Hepatocyte (in vitro differentiated cells): ENCODE data around the gene SLC35A1. TPM values are rescaled to one million over a fixed set of nuclear protein-coding genes. Genes with fewer than 3 reads are reported as not detected.

Source experiments
- polyA plus RNA-seq: library from polyadenylated mRNA; unstranded; fragments of >200 nt; fragmentation: Nextera tagmentation; extraction: Ambion mirVana; gene quantifications from 2 replicates; pipeline ENCODE4 v1.2.1, GENCODE V29; 2016
- small RNA-seq: library from RNA; depleted of rRNA; stranded (forward); fragments of <200 nt; gene quantifications from one replicate; pipeline ENCODE3, GENCODE V24; 2014
- total RNA-seq: library from RNA; depleted of rRNA; stranded (reverse); fragments of >200 nt; gene quantifications from 2 replicates; pipeline ENCODE4 v1.2.3, GENCODE V29; 2014

The SLC35A1 gene
- total and polyA plus RNA-seq, 2 experiments from 2014 or later: 28.3 to 30.3 TPM

Small RNA genes lying within 50 kb of the gene (small RNA-seq; reads per million reads assigned to genes)
- not detected for gene AL049697.2
- not detected for gene RNU6-444P

Other genes starting within 250 kb of the SLC35A1 start
- gene SMIM8, start 150.4 kb upstream of the SLC35A1 start, total RNA-seq: 9.5 and 9.8 TPM in 2 replicates
- 6.5 and 10.7 TPM in 2 replicates for gene SMIM8, start 150.4 kb upstream of the SLC35A1 start, polyA plus RNA-seq
- 0.07 TPM in 1 of 2 replicates, not detected in the other for gene GJB7, start 143.7 kb upstream of the SLC35A1 start, total RNA-seq
- gene GJB7, start 143.7 kb upstream of the SLC35A1 start, polyA plus RNA-seq: 0.36 TPM in 1 of 2 replicates, not detected in the other
- gene C6orf163, start 128.2 kb upstream of the SLC35A1 start, total RNA-seq: 1.3 and 2.5 TPM in 2 replicates
- gene C6orf163, start 128.2 kb upstream of the SLC35A1 start, polyA plus RNA-seq: 0.64 TPM in 2 replicates
- gene CFAP206, start 65.0 kb upstream of the SLC35A1 start, total RNA-seq: 0.08 and 0.20 TPM in 2 replicates
- 0.38 TPM in 1 of 2 replicates, not detected in the other for gene CFAP206, start 65.0 kb upstream of the SLC35A1 start, polyA plus RNA-seq
- gene RARS2, start 117.0 kb downstream of the SLC35A1 start, total RNA-seq: 53.2 and 55.7 TPM in 2 replicates
- gene RARS2, start 117.0 kb downstream of the SLC35A1 start, polyA plus RNA-seq: 64.2 and 75.0 TPM in 2 replicates
- gene ORC3, start 117.2 kb downstream of the SLC35A1 start, total RNA-seq: 24.2 and 27.5 TPM in 2 replicates
- 19.6 and 20.9 TPM in 2 replicates for gene ORC3, start 117.2 kb downstream of the SLC35A1 start, polyA plus RNA-seq
- gene AKIRIN2, start 229.3 kb downstream of the SLC35A1 start, total RNA-seq: 12.7 and 24.2 TPM in 2 replicates
- 39.9 and 49.6 TPM in 2 replicates for gene AKIRIN2, start 229.3 kb downstream of the SLC35A1 start, polyA plus RNA-seq